HG02763 (cell line): ENCODE measurements around the gene DNAH14.
"Not testable (repeated sequence)": the region's sequence is repeated elsewhere in the genome, so short reads cannot be mapped to it uniquely, and the experiment has no call there.

ENCODE experiments used
- ATAC-seq: cut with Tn5 transposase; IDR thresholded peaks from one replicate; pipeline ENCODE4 v1.9.1; 2021; ENCODE audit warnings: mild to moderate bottlenecking, moderate library complexity; ENCODE audit not compliant: unreplicated experiment

DNAH14 gene

DNA sequence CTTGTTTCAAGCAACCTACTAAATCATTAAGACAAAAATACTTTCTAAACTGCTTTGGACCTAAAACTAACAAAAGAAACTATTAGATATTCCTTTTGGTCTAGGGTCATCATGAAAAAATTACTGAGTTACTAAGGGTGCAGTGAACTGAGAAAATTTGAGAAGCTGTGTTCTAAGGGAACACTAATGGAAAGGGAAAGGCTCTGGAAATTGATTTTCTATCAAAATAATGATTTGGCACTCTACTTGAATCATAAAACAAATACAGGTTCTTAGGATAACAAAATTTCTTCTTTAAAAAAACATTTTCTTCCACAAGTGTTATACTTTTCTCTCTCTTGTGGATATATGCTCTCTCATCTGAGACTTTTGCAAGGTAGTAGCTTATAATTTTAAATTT lies 213.5 kb downstream of the DNAH14 start:
- no peak for ATAC-seq

- ATAC-seq = no peak
These were observed 217.0 kb downstream of the DNAH14 start for GRCh38 chr1:225146478-225146877.

DNA sequence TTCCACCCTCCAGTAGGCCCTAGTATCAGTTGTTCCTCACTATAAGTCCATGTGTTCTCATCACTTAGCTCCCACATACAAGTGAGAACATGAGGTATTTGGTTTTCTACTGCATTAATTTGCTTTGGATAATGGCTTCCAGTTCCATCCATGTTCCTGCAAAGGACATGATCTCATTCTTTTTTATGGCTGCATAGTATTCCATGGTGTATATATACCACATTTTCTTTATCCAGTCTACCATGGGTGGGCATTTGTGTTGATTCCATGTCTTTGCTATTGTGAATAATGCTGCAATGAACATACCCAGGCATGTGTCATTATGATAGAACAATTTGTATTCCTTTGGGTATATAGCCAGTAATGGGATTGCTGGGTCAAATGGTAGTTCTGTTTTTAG lies 218.3 kb downstream of the DNAH14 start:
- ATAC-seq = not testable (repeated sequence)

GRCh38 chr1:225152061-225152460 lies 222.6 kb downstream of the DNAH14 start:
- ATAC-seq = no peak

DNA sequence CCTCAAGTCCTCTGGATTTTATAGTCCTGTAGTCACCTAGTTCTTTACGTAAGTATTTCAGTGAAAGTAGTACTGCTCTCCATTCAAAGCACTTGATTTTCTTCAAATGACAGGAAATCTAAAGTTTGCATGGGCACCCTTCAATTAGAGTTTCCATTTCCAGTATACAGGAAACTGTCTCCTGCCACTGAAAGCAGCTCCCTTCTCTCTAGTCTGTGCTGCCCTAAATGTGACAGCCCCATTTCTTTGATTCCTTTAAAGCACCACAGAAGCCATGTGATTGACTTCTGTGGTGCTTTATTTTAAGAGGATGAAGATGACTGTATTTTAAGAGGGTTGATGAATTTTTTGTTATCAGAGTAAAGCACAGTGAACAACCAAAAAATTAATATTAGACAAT lies 226.1 kb downstream of the DNAH14 start:
- no peak for ATAC-seq

- no peak for ATAC-seq
These were observed 226.8 kb downstream of the DNAH14 start for GRCh38 chr1:225156254-225156653.

DNA sequence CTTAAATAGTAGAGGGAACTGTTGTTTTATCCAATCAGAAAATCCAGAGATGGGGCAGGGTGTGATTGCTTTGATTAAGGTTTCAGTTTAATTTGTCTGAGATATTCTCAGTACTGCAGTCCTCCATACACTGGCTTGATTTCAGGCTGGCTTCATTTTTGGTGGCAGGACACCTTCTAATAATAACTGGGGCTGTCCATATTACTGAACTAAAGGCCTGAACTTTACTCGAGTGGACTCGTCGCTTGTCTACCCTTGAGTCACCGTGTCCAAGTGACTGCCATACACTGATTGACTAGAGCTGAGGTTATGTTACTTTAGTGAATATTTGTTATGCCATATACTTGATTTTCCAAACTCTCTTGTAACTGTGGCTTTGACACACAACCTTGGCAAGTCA lies 228.8 kb downstream of the DNAH14 start:
- ATAC-seq = no peak

GRCh38 chr1:225159793-225160192 lies 230.3 kb downstream of the DNAH14 start:
- no peak for ATAC-seq

DNA sequence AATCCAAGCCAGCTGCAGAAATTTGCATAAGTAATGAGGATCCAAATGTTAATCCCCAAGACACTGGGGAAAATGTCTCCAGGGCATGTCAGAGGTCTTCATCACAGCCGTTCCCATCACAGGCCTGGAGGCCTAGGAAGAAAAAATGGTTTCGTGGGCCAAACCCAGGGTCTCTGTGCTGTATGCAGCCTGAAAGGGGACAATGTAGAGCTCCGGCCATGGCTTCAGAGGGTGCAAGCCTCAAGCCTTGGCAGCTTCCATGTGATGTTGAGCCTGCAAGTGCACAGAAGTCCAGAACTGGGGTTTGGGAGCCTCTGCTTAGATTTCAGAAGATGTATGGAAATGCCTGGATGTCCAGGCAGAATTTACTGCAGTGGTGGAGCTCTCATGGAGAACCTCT lies 247.9 kb downstream of the DNAH14 start:
- ATAC-seq = not testable (repeated sequence)

DNA sequence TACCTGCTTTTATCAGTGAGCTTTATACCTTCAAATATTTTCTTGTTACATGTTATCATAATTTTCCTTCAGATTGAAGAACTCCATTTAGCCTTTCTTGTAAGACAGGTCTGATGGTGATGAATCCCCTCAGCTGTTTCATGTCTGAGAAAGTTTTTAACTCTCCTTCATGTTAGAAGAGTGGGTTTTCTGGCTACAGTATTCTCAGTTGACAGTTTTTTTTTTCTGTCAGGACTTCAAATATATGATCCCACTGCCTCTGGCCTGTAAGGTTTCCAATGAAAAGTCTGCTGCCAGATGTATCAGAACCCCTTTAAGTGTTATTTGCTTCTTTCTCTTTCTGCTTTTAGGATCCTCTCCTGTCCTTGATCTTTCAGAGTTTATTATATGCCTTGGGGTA lies 250.2 kb downstream of the DNAH14 start:
- ATAC-seq = no peak

DNA sequence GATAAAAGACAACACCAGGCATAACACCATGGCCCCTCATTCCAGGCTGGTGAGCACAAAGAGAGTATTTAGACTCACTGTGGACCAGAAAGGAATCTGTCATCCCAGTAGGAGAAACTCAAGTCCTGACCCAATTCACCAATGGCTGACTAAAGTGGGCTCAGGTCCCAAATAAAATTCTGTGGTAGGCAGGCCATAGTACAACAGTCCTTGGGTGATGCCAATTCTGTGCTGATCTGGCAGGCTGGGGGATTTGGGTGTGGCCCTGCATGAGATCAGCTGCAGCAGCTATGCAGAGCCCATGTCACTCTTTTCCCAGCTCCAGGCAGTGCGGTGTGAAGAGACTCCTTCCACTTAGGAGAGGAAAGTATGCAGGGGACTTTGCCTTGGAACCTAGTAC lies 253.2 kb downstream of the DNAH14 start:
- ATAC-seq = no peak

DNA sequence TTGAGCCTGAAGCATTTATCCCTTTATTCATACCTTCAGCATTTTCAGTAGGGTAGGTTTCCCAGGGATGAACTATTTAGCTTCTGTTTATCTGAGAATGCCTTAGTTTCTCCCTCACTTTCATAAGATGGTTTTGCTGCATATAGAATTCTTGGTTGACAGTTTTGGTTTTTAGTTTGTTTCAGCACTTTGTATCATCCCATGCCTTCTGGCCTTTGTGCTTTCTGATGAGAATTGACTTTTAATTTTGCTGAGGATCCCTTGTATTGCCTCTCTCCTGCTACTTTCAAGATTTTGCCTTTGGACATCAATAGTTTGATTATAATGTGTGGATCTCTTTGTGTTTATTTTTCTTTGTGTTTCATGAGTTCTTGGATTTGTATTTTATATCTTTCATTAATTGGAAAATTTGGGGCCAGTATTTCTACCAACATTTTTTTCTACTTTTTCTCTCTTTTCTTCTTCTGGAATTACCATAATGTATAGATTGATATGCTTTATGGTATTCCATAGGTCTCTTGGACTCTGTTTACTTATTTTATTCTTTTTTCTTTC lies 261.8 kb downstream of the DNAH14 start:
- ATAC-seq = no peak

DNA sequence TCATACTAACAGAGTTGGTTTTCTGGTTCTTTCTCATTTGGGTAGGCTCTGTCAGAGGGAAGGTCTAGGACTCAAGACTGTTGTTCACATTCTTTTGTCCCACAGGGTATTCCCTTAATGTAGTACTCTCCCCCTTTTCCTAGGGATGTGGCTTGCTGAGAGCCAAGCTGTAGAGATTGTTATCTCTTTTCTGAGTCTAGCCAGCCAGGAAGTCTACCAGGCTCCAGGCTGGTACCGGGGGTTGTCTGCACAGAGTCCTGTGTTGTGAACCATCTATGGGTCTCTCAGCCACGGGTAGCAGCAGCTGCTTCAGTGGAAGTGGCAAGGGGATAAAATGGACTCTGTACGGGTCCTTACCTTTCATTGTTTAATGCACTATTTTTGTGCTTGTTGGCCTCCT lies 272.0 kb downstream of the DNAH14 start:
- no peak for ATAC-seq

DNA sequence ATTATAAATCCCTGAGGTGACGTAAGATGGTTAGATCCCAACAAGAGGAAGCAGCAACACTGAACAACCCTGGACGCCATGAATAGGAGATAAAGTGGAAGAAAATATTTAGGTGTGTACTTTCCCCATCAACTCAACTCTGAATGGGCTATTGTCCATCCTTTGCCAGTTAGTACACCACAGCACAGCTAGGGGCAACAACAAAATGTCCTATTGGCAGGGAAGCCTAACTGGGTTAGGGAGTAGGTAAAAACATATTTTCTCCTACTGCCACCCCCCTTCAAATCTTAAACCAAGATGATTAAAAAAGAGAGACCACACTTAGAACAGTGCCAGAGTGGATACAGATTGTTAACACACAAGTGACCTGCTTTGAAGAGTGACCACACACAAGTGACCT lies 278.3 kb downstream of the DNAH14 start:
- no peak for ATAC-seq

DNA sequence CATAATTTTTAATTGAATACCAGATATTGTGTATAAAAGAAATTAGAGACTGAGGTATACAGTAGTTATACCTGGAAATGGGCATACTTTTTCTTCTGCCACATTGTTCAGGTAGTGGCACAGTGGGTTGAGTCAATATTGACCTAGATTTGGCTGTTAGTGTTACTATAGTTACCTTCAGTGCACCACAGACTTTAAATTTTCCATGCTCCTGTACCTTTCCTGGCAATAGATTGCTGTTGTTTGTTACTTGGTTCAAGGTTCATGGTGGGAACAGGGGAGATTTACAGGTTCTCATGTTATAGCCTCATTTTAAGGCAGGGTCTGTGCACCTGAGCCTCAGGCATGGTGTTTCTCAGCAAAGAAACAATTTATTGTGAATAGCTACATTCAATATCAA lies 279.7 kb downstream of the DNAH14 start:
- no peak for ATAC-seq

DNA sequence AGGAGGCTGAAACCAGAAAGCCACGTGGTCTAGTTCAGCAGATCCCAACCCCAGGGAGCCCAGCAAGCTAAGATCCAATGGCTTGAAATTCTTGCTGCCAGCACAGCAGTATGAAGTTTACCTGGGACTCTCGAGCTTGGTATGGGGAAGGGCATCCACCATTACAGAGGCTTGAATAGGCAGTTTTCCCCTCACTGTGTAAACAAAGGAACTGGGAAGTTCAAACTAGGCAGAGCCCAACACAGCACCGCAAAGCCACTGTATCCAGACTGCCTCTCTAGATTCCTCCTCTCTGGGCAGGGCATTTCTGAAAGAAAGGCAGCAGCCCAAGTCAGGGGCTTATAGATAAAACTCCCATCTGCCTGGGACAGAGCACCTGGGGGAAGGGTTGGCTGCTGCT lies 280.7 kb downstream of the DNAH14 start:
- ATAC-seq = not testable (repeated sequence)

GRCh38 chr1:225211694-225212442 lies 282.4 kb downstream of the DNAH14 start:
- not testable (repeated sequence) for ATAC-seq

GRCh38 chr1:225224287-225224686 lies 294.8 kb downstream of the DNAH14 start:
- ATAC-seq = no peak

- no peak for ATAC-seq
These were observed 296.2 kb downstream of the DNAH14 start for GRCh38 chr1:225225681-225226080.

GRCh38 chr1:225228871-225229303 lies 299.4 kb downstream of the DNAH14 start:
- ATAC-seq = no peak

DNA sequence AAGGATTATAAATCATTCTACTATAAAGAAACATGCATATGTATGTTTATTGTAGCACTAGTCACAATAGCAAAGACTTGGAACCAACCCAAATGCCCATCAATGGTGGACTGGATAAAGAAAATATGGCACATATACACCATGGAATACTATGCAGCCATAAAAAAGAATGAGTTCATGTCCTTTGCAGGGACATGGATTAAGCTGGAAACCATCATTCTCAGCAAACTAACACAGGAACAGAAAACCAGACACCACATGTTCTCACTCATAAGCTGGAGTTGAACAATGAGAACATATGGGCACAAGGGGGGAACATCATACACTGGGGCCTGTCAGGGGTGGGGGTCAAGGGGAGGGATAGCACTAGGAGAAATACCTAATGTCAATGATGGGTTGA lies 300.0 kb downstream of the DNAH14 start:
- not testable (repeated sequence) for ATAC-seq

GRCh38 chr1:225230483-225230882 lies 301.0 kb downstream of the DNAH14 start:
- no peak for ATAC-seq

DNA sequence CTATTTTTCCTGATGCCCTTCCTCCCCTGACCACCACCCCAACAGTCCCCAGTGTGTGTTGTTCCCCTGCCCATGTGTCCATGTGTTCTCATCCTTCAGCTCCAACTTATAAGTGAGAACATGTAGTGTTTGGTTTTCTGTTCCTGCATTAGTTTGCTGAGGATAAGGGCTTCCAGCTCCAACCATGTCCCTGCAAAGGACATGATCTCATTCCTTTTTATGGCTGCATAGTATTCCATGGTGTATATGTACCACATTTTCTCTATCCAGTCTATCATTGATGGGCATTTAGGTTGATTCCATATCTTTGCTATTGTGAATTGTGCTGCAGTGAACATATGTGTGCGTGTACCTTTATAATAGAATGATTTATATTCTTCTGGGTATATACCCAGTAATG lies 303.5 kb downstream of the DNAH14 start:
- not testable (repeated sequence) for ATAC-seq
